GM21360 (cell line): ENCODE data around the gene MMP25.
"Not testable (repeated sequence)": the region's sequence is repeated elsewhere in the genome, so short reads cannot be mapped to it uniquely, and the experiment has no call there.

Source experiments
- ATAC-seq: cut with Tn5 transposase; IDR thresholded peaks from one replicate; pipeline ENCODE4 v1.9.1; 2021; ENCODE audit warnings: mild to moderate bottlenecking, moderate library complexity; ENCODE audit not compliant: unreplicated experiment

The MMP25 gene

GRCh38 chr16:3070608-3071111 is 24.3 kb downstream of the MMP25 start:
- no peak for ATAC-seq

DNA sequence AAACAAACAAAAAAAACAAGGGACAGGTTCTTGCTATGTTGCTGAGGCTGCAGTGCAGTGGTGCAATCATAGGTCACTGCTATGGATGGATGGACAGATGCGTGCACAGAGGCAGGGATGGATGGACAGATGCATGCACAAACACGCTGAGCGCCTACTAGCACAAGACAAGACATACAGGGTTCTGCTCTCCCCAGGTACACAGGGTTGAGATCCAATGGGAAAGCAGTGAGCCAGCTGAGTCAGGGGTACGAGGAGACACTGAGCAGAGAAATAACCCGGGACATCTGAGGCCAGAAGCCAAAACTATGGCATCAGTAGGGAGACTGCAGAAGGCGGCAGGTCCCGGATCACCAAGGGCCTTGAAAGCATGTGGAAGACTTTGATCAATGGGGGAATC is 25.3 kb downstream of the MMP25 start:
- no peak for ATAC-seq

DNA sequence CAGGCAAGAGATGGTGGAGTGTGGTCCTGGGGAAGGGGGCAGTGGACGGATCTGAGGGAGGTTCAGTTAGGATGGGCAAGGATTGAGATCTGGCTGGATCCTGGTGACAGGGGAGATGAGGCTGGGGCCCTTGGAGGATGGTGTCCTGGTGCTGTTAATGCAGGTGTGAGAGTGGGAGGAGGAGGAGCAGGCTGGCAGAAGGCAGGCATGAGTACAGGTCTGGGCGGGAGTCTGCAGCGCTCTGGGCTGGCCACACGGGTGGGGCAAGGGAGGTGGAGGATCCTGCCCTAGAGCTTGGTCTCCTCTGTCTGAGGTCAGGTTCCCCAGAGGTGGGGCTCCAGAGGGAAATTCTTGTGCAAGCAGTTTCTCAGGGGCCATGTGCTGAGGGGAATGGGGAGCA is 25.8 kb downstream of the MMP25 start:
- not testable (repeated sequence) for ATAC-seq

GRCh38 chr16:3072576-3073263 is 26.4 kb downstream of the MMP25 start:
- not testable (repeated sequence) for ATAC-seq

GRCh38 chr16:3073448-3073847 is 27.1 kb downstream of the MMP25 start:
- no peak for ATAC-seq

DNA sequence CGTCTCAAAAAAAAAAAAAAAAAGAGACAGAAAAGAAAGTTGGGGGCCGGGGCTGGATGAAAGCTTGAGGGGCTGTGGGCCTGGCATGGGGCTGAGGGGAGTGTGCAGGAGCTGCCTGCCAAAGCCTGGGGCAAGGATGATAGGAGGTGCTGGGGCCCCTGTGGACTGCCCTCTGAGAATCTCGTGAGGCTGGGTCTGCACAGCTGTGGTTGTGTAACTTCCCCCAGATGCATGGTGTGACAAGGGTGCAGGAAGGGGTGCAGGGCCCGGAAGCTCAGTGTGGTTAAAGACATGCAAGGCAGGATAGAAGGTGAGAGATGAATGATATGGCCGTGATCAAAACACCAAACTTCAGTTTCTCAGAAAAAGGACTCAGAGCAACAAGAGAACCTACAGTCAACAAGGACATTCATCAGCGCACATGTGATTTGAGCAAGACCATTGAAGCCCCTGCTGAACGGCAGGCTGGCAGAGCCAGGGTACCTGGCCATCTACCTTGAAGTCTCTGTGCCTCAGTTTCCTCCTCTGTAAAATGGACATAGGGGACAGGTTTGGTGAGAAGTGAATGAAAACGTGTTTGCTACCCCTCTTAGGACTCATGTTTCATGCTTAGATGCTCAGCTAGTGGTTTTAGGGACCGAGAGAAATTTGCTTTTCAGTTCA is 28.6 kb downstream of the MMP25 start:
- ATAC-seq = no peak

GRCh38 chr16:3075523-3075915 is 29.2 kb downstream of the MMP25 start:
- ATAC-seq = no peak

- ATAC-seq = not testable (repeated sequence)
Observed at GRCh38 chr16:3075946-3076345, 29.6 kb downstream of the MMP25 start.

GRCh38 chr16:3076577-3076976 is 30.2 kb downstream of the MMP25 start:
- ATAC-seq = no peak

DNA sequence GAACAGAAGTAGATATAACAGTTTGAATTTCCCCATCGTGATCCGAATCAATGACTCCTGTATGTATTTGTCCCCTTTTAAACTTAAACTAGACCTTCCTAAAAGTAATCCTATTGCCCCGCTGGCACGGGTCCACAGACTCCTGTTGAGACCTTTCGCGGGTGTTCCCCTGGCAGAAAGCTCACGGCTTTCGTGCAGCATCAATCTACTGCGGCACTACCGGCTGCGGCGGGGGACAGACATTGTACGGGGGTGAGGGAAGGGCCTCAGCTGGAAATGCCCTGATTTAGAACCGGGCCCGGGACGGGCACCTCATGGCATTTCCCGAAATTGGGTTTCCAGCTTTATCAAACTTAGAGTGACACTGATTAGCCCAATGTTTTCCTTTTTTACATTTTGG is 33.7 kb downstream of the MMP25 start:
- no peak for ATAC-seq

GRCh38 chr16:3081957-3082356 is 35.6 kb downstream of the MMP25 start:
- not testable (repeated sequence) for ATAC-seq

- ATAC-seq = not testable (repeated sequence)
Observed at GRCh38 chr16:3083408-3083807, 37.0 kb downstream of the MMP25 start.

- ATAC-seq = no peak
Observed at GRCh38 chr16:3084491-3084890, 38.1 kb downstream of the MMP25 start.

- ATAC-seq = no peak
Observed at GRCh38 chr16:3084969-3085670, 38.8 kb downstream of the MMP25 start.

DNA sequence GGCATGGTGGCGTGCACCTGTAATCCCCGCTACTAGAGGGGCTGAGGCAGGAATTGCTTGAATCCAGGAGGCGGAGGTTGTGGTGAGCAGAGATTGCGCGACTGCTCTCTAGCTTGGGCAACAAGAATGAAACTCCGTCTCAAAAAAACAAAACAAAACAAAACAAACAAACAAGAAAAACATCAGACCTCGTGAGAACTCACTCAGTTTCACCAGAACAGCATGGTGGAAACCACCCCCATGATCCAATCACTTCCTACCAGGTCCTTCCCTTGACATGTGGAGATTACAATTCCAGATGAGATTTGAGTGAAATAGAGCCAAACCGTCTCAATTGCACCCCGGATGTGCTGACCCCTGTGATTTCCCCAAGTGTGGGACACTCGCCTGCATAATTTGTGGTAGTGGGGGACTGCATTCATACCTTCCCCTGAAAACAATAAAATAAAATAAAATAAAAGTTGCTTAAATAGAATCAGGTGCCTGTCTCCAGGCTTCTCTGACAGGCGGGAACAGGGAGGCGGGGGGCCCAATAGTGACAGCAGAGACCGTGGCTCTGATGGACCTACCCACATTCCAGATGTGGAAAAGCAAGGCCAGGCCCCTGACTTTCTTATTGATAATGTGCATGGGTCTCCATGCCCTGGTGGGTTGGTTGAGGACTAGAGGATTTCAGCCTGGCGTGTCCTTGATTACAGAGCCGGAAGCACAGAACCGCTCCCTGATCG is 39.7 kb downstream of the MMP25 start:
- no peak for ATAC-seq

- ATAC-seq = no peak
Observed at GRCh38 chr16:3086596-3087242, 40.4 kb downstream of the MMP25 start.

- no peak for ATAC-seq
Observed at GRCh38 chr16:3087243-3088235, 41.2 kb downstream of the MMP25 start.

GRCh38 chr16:3088450-3088849 is 42.1 kb downstream of the MMP25 start:
- no peak for ATAC-seq

DNA sequence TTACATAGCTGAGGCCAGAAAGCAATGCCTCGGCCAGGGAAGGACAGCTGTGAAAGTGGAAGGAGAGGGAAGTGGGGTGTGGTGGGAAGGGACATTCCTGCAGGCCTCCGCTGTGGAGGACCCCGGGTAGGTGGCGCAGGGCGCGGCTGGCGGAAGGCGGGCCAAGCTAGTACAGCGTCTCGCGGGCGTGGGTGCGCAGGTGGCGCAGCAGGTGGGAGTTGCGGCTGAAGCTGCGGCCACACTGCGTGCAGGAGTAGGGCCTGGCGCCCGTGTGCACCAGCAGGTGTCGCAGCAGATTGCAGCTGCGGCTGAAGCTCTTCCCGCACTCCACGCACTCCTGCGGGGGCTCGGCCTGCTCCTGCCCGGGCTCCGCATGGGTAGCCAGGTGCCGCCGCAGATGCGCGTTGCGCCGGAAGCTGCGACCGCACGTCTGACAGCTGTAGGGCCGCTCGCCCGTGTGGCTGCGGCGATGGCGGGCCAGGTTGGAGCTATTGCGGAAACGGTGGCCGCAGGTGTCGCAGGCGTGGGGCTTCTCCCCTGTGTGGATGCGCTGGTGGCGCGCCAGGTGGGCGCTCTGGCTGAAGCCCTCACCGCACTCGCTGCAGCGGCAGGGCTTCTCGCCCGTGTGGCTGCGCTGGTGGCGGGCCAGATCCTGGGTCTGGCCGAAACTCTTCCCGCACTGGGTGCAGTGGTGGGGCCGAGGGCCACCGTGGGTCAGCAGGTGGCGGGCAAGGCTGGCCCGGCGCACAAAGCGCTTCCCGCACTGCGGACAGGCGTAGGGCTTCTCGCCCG is 42.8 kb downstream of the MMP25 start:
- no peak for ATAC-seq
